Upper lobe of left lung (tissue), 6 donors: ENCODE results near the gene TMPRSS13. TPM values are rescaled to one million over a fixed set of nuclear protein-coding genes. Genes with fewer than 3 reads are reported as not detected.
A peak's percentile ranks its signal among the peaks of the same experiment; 100 is the strongest.

Source experiments
- ATAC-seq, 2 donors: fragments of 200-7000 bp; cut with Tn5 transposase; one replicate each; pipeline ENCODE4 v1.9.1; 2022; ENCODE audit warnings: mild to moderate bottlenecking in 2 of 2, moderate library complexity in 2 of 2; ENCODE audit not compliant: low FRiP score in 2 of 2
- DNase-seq, 2 donors: peaks; one replicate each; pipeline ENCODE4 v3.0.0-alpha.2; 2019 to 2020
- H3K27ac ChIP-seq, 4 donors: fragments of 200-600 bp; sonication (generic); one replicate each; pipeline ENCODE4 v1.5.1; 2016 to 2019
- H3K27me3 ChIP-seq, 4 donors: fragments of 200-600 bp; sonication (generic); one replicate each; pipeline ENCODE4 v1.5.1; 2017 to 2019
- H3K36me3 ChIP-seq, 4 donors: fragments of 200-600 bp; sonication (generic); one replicate each; pipeline ENCODE4 v1.5.1; 2016 to 2019
- H3K4me1 ChIP-seq, 4 donors: fragments of 200-600 bp; sonication (generic); one replicate each; pipeline ENCODE4 v1.5.1; 2018 to 2019
- H3K4me3 ChIP-seq, 4 donors: fragments of 200-600 bp; sonication (generic); one replicate each; pipeline ENCODE4 v1.5.1; 2017 to 2019; ENCODE audit warnings: mild to moderate bottlenecking in 2 of 4, moderate library complexity in 1 of 4
- H3K9me3 ChIP-seq, 4 donors: fragments of 200-600 bp; sonication (generic); one replicate each; pipeline ENCODE4 v1.5.1; 2018 to 2019
- CTCF ChIP-seq, 6 experiments: fragments of 450-650 bp in 4 of 6; fragments of 200-600 bp in 2 of 6; sonication (generic) in 2 of 6; IDR thresholded peaks; one replicate each; pipeline ENCODE4 v1.5.1; 2016 to 2019; ENCODE audit warnings: antibody characterized with exemption in 6 of 6
- EP300 ChIP-seq, 4 donors: sonication (generic); formaldehyde crosslinking; IDR thresholded peaks; one replicate each; pipeline ENCODE4 v1.5.1; 2017; ENCODE audit warnings: antibody characterized with exemption in 4 of 4, control low read depth in 2 of 4
- POLR2A ChIP-seq, 4 donors: fragments of 450-650 bp; IDR thresholded peaks; one replicate each; pipeline ENCODE4 v1.5.1; 2016 to 2017; ENCODE audit warnings: antibody characterized with exemption in 4 of 4, mild to moderate bottlenecking in 2 of 4
- POLR2AphosphoS5 ChIP-seq, 2 donors: sonication (generic); formaldehyde crosslinking; IDR thresholded peaks; one replicate each; pipeline ENCODE4 v1.5.1; 2017; ENCODE audit warnings: antibody characterized with exemption in 2 of 2
- WGBS, 2 donors: methylation state at CpG; one replicate each; pipeline ENCODE4 v1.1.5; 2017 to 2018; 5-methylcytosine and 5-hydroxymethylcytosine counted together
- total RNA-seq, 6 donors: library from RNA; depleted of rRNA in 4 of 6; stranded (reverse); fragments of >200 nt in 4 of 6; gene quantifications; one replicate each; pipeline versions ENCODE4 v1.1.0 to v1.2.1, GENCODE V29; 2016 to 2021
- donor health status: DM: no; HTN: no; CAD: no; lungs with moderate emphysema.
- donor health status: DM: no; HTN: yes; CAD: no; lungs with severe emphysema.

Gene TMPRSS13
- total RNA-seq, 6 donors from 2014 or later: 4.6 to 26.2 (median 6.1) TPM

- H3K9me3 ChIP-seq: no peaks in the 10 kb centered on the region
- H3K27me3 ChIP-seq: no peaks in the 10 kb centered on the region
- H3K36me3 ChIP-seq: peaks cover 0 to 2% (median 0%) of the 10 kb centered on the region in 4 donors
- no peaks in the 10 kb centered on the region for H3K4me1 ChIP-seq
- no peak for ATAC-seq
- no peak for DNase-seq
- TF ChIP-seq POLR2AphosphoS5 (IDR thresholded peaks at IDR 0.05) (no peak), EP300 (IDR thresholded peaks at IDR 0.05) (no peak), CTCF (IDR thresholded peaks at IDR 0.05) (no peak)
- 98 to 99% methylated on average over 5 of the region's 5 CpGs for WGBS, 2 donors
- H3K4me3 ChIP-seq: no peak overlapping the region
- H3K27ac ChIP-seq: no peak overlapping the region
Observed at GRCh38 chr11:117914398-117914761, 14.8 kb downstream of the TMPRSS13 start.

GRCh38 chr11:117913736-117914397, 15.3 kb downstream of the TMPRSS13 start:
- DNase-seq: peak; percentile 12 to 58
- no peaks in the 10 kb centered on the region for H3K27me3 ChIP-seq
- H3K9me3 ChIP-seq: no peaks in the 10 kb centered on the region
- TF ChIP-seq POLR2AphosphoS5 (IDR thresholded peaks at IDR 0.05) (no peak), EP300 (IDR thresholded peaks at IDR 0.05) (no peak), CTCF (IDR thresholded peaks at IDR 0.05) (no peak), POLR2A (IDR thresholded peaks at IDR 0.05) (no peak)
- no peak overlapping the region for H3K4me3 ChIP-seq
- H3K36me3 ChIP-seq: peaks cover 0 to 2% (median 0%) of the 10 kb centered on the region in 4 donors
- no peak overlapping the region for H3K27ac ChIP-seq
- no peaks in the 10 kb centered on the region for H3K4me1 ChIP-seq
- 95 to 96% methylated on average over 7 to 9 of the region's 9 CpGs for WGBS, 2 donors
- no peak for ATAC-seq

GRCh38 chr11:117912497-117912896, 16.7 kb downstream of the TMPRSS13 start:
- Histone ChIP-seq H3K9me3 (no peaks in the 10 kb centered on the region), H3K27ac (no peak overlapping the region), H3K27me3 (no peaks in the 10 kb centered on the region), H3K4me1 (peaks cover 2 to 3% (median 2%) of the 10 kb centered on the region in 4 donors), H3K4me3 (no peak overlapping the region), H3K36me3 (peaks cover 0 to 2% (median 0%) of the 10 kb centered on the region in 4 donors)
- ATAC-seq (no peak), DNase-seq (no peak)
- WGBS, 2 donors: 90 to 95% methylated on average over 7 of the region's 7 CpGs
- TF ChIP-seq POLR2A (IDR thresholded peaks at IDR 0.05): no peak
- no peak for TF ChIP-seq POLR2AphosphoS5 (IDR thresholded peaks at IDR 0.05)
- TF ChIP-seq EP300 (IDR thresholded peaks at IDR 0.05): no peak
- TF ChIP-seq CTCF (IDR thresholded peaks at IDR 0.05): no peak

- WGBS, 2 donors: 88 to 96% methylated on average over 3 of the region's 3 CpGs
- Histone ChIP-seq H3K4me1 (peaks cover 3 to 11% (median 5%) of the 10 kb centered on the region in 4 donors), H3K36me3 (peaks cover 0 to 2% (median 0%) of the 10 kb centered on the region in 4 donors), H3K4me3 (no peak overlapping the region), H3K9me3 (no peaks in the 10 kb centered on the region), H3K27me3 (no peaks in the 10 kb centered on the region), H3K27ac (no peak overlapping the region)
- peak in 1 of 2 donors; percentile 14 for DNase-seq
- TF ChIP-seq CTCF (IDR thresholded peaks at IDR 0.05): no peak
- TF ChIP-seq EP300 (IDR thresholded peaks at IDR 0.05): no peak
- TF ChIP-seq POLR2A (IDR thresholded peaks at IDR 0.05): no peak
- no peak for TF ChIP-seq POLR2AphosphoS5 (IDR thresholded peaks at IDR 0.05)
- no peak for ATAC-seq
Observed at GRCh38 chr11:117911694-117912093, 17.5 kb downstream of the TMPRSS13 start.
